HepG2 (cell line): ENCODE results near the gene THADA. TPM values are rescaled to one million over a fixed set of nuclear protein-coding genes. Genes with fewer than 3 reads are reported as not detected.

Experiments used
- ELF3 ChIP-seq: IDR thresholded peaks from 2 replicates; pipeline ENCODE4 v1.6.1; 2016; ENCODE audit warnings: missing genetic modification reagents, missing compliant biosample characterization
- FOXK1 ChIP-seq: sonication (generic); formaldehyde crosslinking; IDR thresholded peaks from 2 replicates; pipeline ENCODE4 v1.4.0; 2020; ENCODE audit warnings: low read depth, missing genetic modification reagents, borderline replicate concordance
- FOXO1 ChIP-seq: sonication (generic); formaldehyde crosslinking; IDR thresholded peaks from 2 replicates; pipeline ENCODE4 v1.4.0; 2020; ENCODE audit warnings: missing genetic modification reagents
- HMG20A ChIP-seq: IDR thresholded peaks from 2 replicates; pipeline ENCODE4 v1.6.1; 2016; ENCODE audit warnings: borderline replicate concordance
- HOXA5 ChIP-seq: sonication (generic); formaldehyde crosslinking; IDR thresholded peaks from 2 replicates; pipeline ENCODE4 v1.4.0; 2020; ENCODE audit warnings: missing genetic modification reagents
- MBNL3 ChIP-seq: fragments of 250-450 bp; sonication (Bioruptor Pico); conservative IDR thresholded peaks from 2 replicates; pipeline ENCODE4 v1.8.0; 2022; ENCODE audit warnings: mild to moderate bottlenecking, inconsistent platforms
- MEIS2 ChIP-seq: sonication (generic); formaldehyde crosslinking; IDR thresholded peaks from 2 replicates; pipeline ENCODE4 v1.9.0; 2021; ENCODE audit warnings: mild to moderate bottlenecking, missing genetic modification reagents
- MIXL1 ChIP-seq: IDR thresholded peaks from 2 replicates; pipeline ENCODE4 v1.6.1; 2016
- NCOA2 ChIP-seq: sonication (generic); formaldehyde crosslinking; IDR thresholded peaks from 2 replicates; pipeline ENCODE4 v1.8.0; 2022; ENCODE audit warnings: inconsistent platforms
- NFE2 ChIP-seq: sonication (generic); formaldehyde crosslinking; IDR thresholded peaks from 2 replicates; pipeline ENCODE4 v1.4.0; 2020; ENCODE audit warnings: missing genetic modification reagents
- NFKBIZ ChIP-seq: IDR thresholded peaks from 2 replicates; pipeline ENCODE4 v1.6.1; 2018; ENCODE audit warnings: missing genetic modification reagents, missing compliant biosample characterization
- NR2F6 ChIP-seq, 2 experiments: IDR thresholded peaks; 2 replicates each; pipeline ENCODE4 v1.6.1; 2016; ENCODE audit warnings: antibody characterized with exemption in 1 of 2, mild to moderate bottlenecking in 1 of 2
- RCOR2 ChIP-seq: IDR thresholded peaks from 2 replicates; pipeline ENCODE4 v1.6.1; 2016; ENCODE audit warnings: missing biosample characterization, missing genetic modification reagents
- SMAD9 ChIP-seq: sonication (generic); formaldehyde crosslinking; IDR thresholded peaks from 2 replicates; pipeline ENCODE4 v1.5.1; 2020; ENCODE audit warnings: mild to moderate bottlenecking, missing genetic modification reagents
- SOX6 ChIP-seq, 2 experiments: fragments of 450-650 bp in 1 of 2; sonication (generic) in 1 of 2; formaldehyde crosslinking in 1 of 2; IDR thresholded peaks; 2 replicates each; pipeline versions ENCODE4 v1.4.0 to v1.6.1; 2017 to 2020; ENCODE audit warnings: antibody characterized with exemption in 1 of 2, mild to moderate bottlenecking in 1 of 2, missing genetic modification reagents in 1 of 2
- TBX3 ChIP-seq: fragments of 450-650 bp; IDR thresholded peaks from 2 replicates; pipeline ENCODE4 v1.6.1; 2017; ENCODE audit warnings: antibody characterized with exemption, mild to moderate bottlenecking, inconsistent platforms, borderline replicate concordance
- ZKSCAN8 ChIP-seq: IDR thresholded peaks from 2 replicates; pipeline ENCODE4 v1.6.1; 2016; ENCODE audit warnings: borderline replicate concordance, missing genetic modification reagents, missing compliant biosample characterization
- ZMYM4 ChIP-seq: sonication (generic); formaldehyde crosslinking; IDR thresholded peaks from 2 replicates; pipeline ENCODE4 v1.8.1; 2023; ENCODE audit warnings: mild to moderate bottlenecking, missing genetic modification reagents
- ZSCAN22 ChIP-seq: sonication (generic); formaldehyde crosslinking; IDR thresholded peaks from 2 replicates; pipeline ENCODE4 v1.4.0; 2020; ENCODE audit warnings: mild to moderate bottlenecking, missing genetic modification reagents
- polyA plus RNA-seq, 8 experiments: library from polyadenylated mRNA; depleted of rRNA in 3 of 8; stranded (reverse) in 7 of 8; unstranded in 1 of 8; fragments of >200 nt; fragmentation: Illumina TruSeq in 4 of 8; extraction: Trizol in 4 of 8; gene quantifications; 2 replicates each; pipeline versions ENCODE4 v1.2.1 to v1.2.3, GENCODE V29; 2011 to 2016; ENCODE audit warnings: low read depth in 4 of 8, missing spikeins in 1 of 8, mixed read lengths in 1 of 8; ENCODE audit not compliant: insufficient read depth in 1 of 8
- total RNA-seq, 5 experiments: library from RNA; depleted of rRNA; stranded (reverse); fragments of >200 nt; fragmentation: Illumina TruSeq; extraction: Trizol; gene quantifications; 2 replicates each; pipeline ENCODE4 v1.2.3, GENCODE V29; 2016; ENCODE audit warnings: low read depth in 1 of 5
- TF ChIP-seq, protein P1 (sequence below): IDR thresholded peaks from 2 replicates; pipeline ENCODE4 v1.6.1; 2018; ENCODE audit warnings: missing genetic modification reagents
- TF ChIP-seq, protein P2 (sequence below): sonication (generic); formaldehyde crosslinking; conservative IDR thresholded peaks from 2 replicates; pipeline ENCODE4 v1.4.0; 2020; ENCODE audit warnings: mild to moderate bottlenecking, missing genetic modification reagents, moderate library complexity
- TF ChIP-seq, protein P3 (sequence below): sonication (generic); formaldehyde crosslinking; IDR thresholded peaks from 2 replicates; pipeline ENCODE4 v1.5.1; 2020; ENCODE audit warnings: mild to moderate bottlenecking, missing genetic modification reagents, borderline replicate concordance
- TF ChIP-seq, protein P4 (sequence below): sonication (generic); formaldehyde crosslinking; IDR thresholded peaks from 2 replicates; pipeline ENCODE4 v1.9.0; 2022; ENCODE audit warnings: low read depth, missing genetic modification reagents

THADA gene
- total and polyA plus RNA-seq, 2 of the 13 experiments (the other 11 are each of a cell fraction or from before 2014, with no cell fraction given): 12.7 to 21.7 TPM

DNA sequence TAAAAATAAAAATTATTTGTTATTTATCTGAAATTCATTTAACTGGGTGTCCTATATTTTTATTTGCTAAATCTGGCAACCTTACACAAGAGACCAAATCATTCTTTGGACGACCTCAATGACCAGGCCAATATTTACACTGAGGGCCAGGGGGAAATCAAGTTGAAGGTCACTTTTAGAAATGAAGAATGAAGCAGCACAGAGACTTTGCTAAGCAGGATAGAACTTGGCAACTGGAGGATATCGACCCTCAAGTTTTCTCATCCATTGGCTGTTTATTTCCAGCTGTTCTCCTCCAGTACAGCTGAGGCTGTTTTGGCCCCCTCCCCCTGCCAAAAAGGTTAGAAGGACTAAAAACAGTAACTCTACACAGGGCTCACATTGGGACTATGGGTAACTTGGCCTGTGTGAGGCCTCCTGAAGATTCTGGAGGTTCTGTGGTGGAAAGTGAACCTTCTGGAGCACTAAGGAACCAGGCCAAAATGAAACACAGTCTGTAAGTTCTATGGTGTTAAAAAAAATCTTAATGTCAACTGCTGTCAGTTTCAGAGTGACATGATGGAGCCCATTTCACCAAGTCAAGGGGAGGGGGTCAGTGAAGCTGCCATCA lies 337.2 kb downstream of the THADA start (continued):
- TF ChIP-seq, protein P1, sequence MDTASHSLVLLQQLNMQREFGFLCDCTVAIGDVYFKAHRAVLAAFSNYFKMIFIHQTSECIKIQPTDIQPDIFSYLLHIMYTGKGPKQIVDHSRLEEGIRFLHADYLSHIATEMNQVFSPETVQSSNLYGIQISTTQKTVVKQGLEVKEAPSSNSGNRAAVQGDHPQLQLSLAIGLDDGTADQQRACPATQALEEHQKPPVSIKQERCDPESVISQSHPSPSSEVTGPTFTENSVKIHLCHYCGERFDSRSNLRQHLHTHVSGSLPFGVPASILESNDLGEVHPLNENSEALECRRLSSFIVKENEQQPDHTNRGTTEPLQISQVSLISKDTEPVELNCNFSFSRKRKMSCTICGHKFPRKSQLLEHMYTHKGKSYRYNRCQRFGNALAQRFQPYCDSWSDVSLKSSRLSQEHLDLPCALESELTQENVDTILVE (CRISPR knock-in tag): 0 out of 2 replicates have a peak, but pooled peaks have one; percentile 53
- peak; percentile 48; the same call in 1 of the 2 replicates for TF ChIP-seq TBX3
- peak; percentile 99 for TF ChIP-seq HMG20A (CRISPR knock-in tag)
- no peak for TF ChIP-seq MBNL3 (CRISPR knock-in tag)
- TF ChIP-seq NFE2 (CRISPR knock-in tag): no peak
- peak; percentile 82; the same call in 1 of the 2 replicates for TF ChIP-seq ZMYM4 (CRISPR knock-in tag)
- peak; percentile 93 for TF ChIP-seq NCOA2 (CRISPR knock-in tag)
- peak; percentile 94 for TF ChIP-seq NR2F6 (IDR thresholded peaks at IDR 0.05)
- TF ChIP-seq NR2F6 (CRISPR knock-in tag; IDR thresholded peaks at IDR 0.05): peak; percentile 95
- TF ChIP-seq ZKSCAN8 (CRISPR knock-in tag): peak; percentile 43; the same call in 1 of the 2 replicates
- TF ChIP-seq MEIS2 (CRISPR knock-in tag): peak; percentile 39; the same call in 1 of the 2 replicates
- 0 out of 2 replicates have a peak, but pooled peaks have one; percentile 49 for TF ChIP-seq SMAD9
- TF ChIP-seq, protein P2, sequence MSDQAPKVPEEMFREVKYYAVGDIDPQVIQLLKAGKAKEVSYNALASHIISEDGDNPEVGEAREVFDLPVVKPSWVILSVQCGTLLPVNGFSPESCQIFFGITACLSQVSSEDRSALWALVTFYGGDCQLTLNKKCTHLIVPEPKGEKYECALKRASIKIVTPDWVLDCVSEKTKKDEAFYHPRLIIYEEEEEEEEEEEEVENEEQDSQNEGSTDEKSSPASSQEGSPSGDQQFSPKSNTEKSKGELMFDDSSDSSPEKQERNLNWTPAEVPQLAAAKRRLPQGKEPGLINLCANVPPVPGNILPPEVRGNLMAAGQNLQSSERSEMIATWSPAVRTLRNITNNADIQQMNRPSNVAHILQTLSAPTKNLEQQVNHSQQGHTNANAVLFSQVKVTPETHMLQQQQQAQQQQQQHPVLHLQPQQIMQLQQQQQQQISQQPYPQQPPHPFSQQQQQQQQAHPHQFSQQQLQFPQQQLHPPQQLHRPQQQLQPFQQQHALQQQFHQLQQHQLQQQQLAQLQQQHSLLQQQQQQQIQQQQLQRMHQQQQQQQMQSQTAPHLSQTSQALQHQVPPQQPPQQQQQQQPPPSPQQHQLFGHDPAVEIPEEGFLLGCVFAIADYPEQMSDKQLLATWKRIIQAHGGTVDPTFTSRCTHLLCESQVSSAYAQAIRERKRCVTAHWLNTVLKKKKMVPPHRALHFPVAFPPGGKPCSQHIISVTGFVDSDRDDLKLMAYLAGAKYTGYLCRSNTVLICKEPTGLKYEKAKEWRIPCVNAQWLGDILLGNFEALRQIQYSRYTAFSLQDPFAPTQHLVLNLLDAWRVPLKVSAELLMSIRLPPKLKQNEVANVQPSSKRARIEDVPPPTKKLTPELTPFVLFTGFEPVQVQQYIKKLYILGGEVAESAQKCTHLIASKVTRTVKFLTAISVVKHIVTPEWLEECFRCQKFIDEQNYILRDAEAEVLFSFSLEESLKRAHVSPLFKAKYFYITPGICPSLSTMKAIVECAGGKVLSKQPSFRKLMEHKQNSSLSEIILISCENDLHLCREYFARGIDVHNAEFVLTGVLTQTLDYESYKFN: peak; percentile 93
- TF ChIP-seq SOX6 (IDR thresholded peaks at IDR 0.05): no peak
- peak; percentile 86 for TF ChIP-seq SOX6 (CRISPR knock-in tag; IDR thresholded peaks at IDR 0.05)
- peak; percentile 68 for TF ChIP-seq ELF3 (CRISPR knock-in tag)
- peak; percentile 88 for TF ChIP-seq MIXL1 (CRISPR knock-in tag)
- TF ChIP-seq, protein P3, sequence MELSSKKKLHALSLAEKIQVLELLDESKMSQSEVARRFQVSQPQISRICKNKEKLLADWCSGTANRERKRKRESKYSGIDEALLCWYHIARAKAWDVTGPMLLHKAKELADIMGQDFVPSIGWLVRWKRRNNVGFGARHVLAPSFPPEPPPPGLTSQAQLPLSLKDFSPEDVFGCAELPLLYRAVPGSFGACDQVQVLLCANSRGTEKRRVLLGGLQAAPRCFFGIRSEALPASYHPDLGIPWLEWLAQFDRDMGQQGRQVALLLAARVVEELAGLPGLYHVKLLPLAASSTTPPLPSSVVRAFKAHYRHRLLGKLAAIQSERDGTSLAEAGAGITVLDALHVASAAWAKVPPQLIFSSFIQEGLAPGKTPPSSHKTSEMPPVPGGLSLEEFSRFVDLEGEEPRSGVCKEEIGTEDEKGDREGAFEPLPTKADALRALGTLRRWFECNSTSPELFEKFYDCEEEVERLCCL (CRISPR knock-in tag): 0 out of 2 replicates have a peak, but pooled peaks have one; percentile 66
- TF ChIP-seq RCOR2: peak; percentile 89
- TF ChIP-seq, protein P4, sequence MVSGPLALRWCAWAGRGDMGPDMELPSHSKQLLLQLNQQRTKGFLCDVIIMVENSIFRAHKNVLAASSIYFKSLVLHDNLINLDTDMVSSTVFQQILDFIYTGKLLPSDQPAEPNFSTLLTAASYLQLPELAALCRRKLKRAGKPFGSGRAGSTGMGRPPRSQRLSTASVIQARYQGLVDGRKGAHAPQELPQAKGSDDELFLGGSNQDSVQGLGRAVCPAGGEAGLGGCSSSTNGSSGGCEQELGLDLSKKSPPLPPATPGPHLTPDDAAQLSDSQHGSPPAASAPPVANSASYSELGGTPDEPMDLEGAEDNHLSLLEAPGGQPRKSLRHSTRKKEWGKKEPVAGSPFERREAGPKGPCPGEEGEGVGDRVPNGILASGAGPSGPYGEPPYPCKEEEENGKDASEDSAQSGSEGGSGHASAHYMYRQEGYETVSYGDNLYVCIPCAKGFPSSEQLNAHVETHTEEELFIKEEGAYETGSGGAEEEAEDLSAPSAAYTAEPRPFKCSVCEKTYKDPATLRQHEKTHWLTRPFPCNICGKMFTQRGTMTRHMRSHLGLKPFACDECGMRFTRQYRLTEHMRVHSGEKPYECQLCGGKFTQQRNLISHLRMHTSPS: no peak
- peak; percentile 72; the same call in 1 of the 2 replicates for TF ChIP-seq NFKBIZ (CRISPR knock-in tag)
- TF ChIP-seq FOXO1 (CRISPR knock-in tag): peak; percentile 89
- TF ChIP-seq HOXA5 (CRISPR knock-in tag): peak; percentile 53; the same call in 1 of the 2 replicates
- peak; percentile 68; the same call in 1 of the 2 replicates for TF ChIP-seq FOXK1 (CRISPR knock-in tag)
- TF ChIP-seq ZSCAN22 (CRISPR knock-in tag): 0 out of 2 replicates have a peak, but pooled peaks have one; percentile 34
